SK-N-SH (cell line): ENCODE data around the gene PLA2G4E. TPM values are rescaled to one million over a fixed set of nuclear protein-coding genes. Genes with fewer than 3 reads are reported as not detected.

ENCODE experiments used
- CTCF ChIA-PET: fragments of 300-600, 350-600 bp; formaldehyde crosslinking; extraction: SDS; loops from one replicate; lab custom pipeline; 2021; lab: Yijun Ruan, JAX
- POLR2A ChIA-PET: fragments of 350-600 bp; sonication (Branson Sonifier 250); formaldehyde crosslinking; extraction: SDS; loops from one replicate; lab custom pipeline; 2020; ENCODE audit warnings: antibody characterized with exemption, inconsistent platforms; lab: Yijun Ruan, JAX
- DNase-seq: peaks from one replicate; pipeline ENCODE4 v3.0.0; 2012
- H2AFZ ChIP-seq: fragments of 200-600 bp; sonication (generic); 2 replicates; pipeline ENCODE4 v1.8.1; 2016; ENCODE audit warnings: antibody characterized with exemption, mild to moderate bottlenecking, low read depth
- H3F3A ChIP-seq: fragments of 200-600 bp; sonication (generic); replicated peaks from 2 replicates; pipeline ENCODE3; 2016; ENCODE audit warnings: antibody characterized with exemption, mild to moderate bottlenecking; ENCODE audit not compliant: insufficient read depth
- H3K27ac ChIP-seq, 2 experiments: fragments of 200-500 bp in 1 of 2; fragments of 200-600 bp in 1 of 2; sonication (Bioruptor generic) in 1 of 2; sonication (generic), shearing (Covaris generic) in 1 of 2; 2 replicates each; pipeline versions ENCODE4 v1.5.1 to v1.6.1; 2014 to 2016; ENCODE audit warnings: low read depth in 2 of 2, inconsistent platforms in 1 of 2, low read length in 1 of 2, mild to moderate bottlenecking in 1 of 2, mixed read lengths in 1 of 2
- H3K27me3 ChIP-seq: fragments of 200-600 bp; sonication (generic), shearing (Covaris generic); 2 replicates; pipeline ENCODE4 v1.6.1; 2016; ENCODE audit warnings: mixed run types; ENCODE audit not compliant: insufficient read depth
- H3K36me3 ChIP-seq, 2 experiments: fragments of 200-500 bp in 1 of 2; fragments of 200-600 bp in 1 of 2; sonication (Bioruptor generic) in 1 of 2; sonication (generic) in 1 of 2; replicated peaks in 1 of 2; 2 replicates each; pipeline versions ENCODE3 to v1.5.1; 2014 to 2016; ENCODE audit warnings: low read length in 1 of 2, mild to moderate bottlenecking in 1 of 2; ENCODE audit not compliant: insufficient read depth in 2 of 2, control insufficient read depth in 1 of 2
- H3K4me1 ChIP-seq, 2 experiments: fragments of 200-500 bp in 1 of 2; fragments of 200-600 bp in 1 of 2; sonication (Bioruptor generic) in 1 of 2; sonication (generic), shearing (Covaris generic) in 1 of 2; 2 replicates each; pipeline versions ENCODE4 v1.5.1 to v1.6.1; 2014 to 2016; ENCODE audit warnings: low read depth in 1 of 2, low read length in 1 of 2, mixed run types in 1 of 2; ENCODE audit not compliant: insufficient read depth in 2 of 2, control insufficient read depth in 1 of 2
- H3K4me2 ChIP-seq: fragments of 200-600 bp; sonication (generic), shearing (Covaris generic); 2 replicates; pipeline ENCODE4 v1.6.1; 2017; ENCODE audit warnings: mixed run types
- H3K4me3 ChIP-seq, 2 experiments: fragments of 200-500 bp in 1 of 2; fragments of 200-600 bp in 1 of 2; sonication (Bioruptor generic) in 1 of 2; sonication (generic), shearing (Covaris generic) in 1 of 2; 2 replicates each; pipeline versions ENCODE4 v1.5.1 to v1.8.1; 2014 to 2016; ENCODE audit warnings: low read depth in 2 of 2, inconsistent platforms in 1 of 2, low read length in 1 of 2, mild to moderate bottlenecking in 1 of 2, mixed read lengths in 1 of 2, moderate library complexity in 1 of 2
- H3K79me2 ChIP-seq: fragments of 200-600 bp; sonication (generic); 2 replicates; pipeline ENCODE4 v1.8.1; 2017; ENCODE audit warnings: mild to moderate bottlenecking; ENCODE audit not compliant: insufficient read depth
- H3K9ac ChIP-seq: fragments of 200-600 bp; sonication (generic); 2 replicates; pipeline ENCODE4 v1.6.1; 2017; ENCODE audit warnings: mixed run types
- H3K9me2 ChIP-seq: fragments of 200-600 bp; sonication (generic); 2 replicates; pipeline ENCODE4 v1.6.1; 2017; ENCODE audit warnings: mixed run types
- H3K9me3 ChIP-seq: fragments of 200-600 bp; sonication (generic); 2 replicates; pipeline ENCODE4 v1.6.1; 2017; ENCODE audit warnings: mixed run types, mild to moderate bottlenecking, moderate library complexity
- H4K20me1 ChIP-seq: fragments of 200-600 bp; sonication (generic); 2 replicates; pipeline ENCODE4 v1.6.1; 2017; ENCODE audit warnings: mild to moderate bottlenecking, mixed run types; ENCODE audit not compliant: insufficient read depth
- ELF1 ChIP-seq: IDR thresholded peaks from 2 replicates; pipeline ENCODE4 v1.4.0; 2012
- EZH2phosphoT487 ChIP-seq: fragments of 200-600 bp; sonication (generic); IDR thresholded peaks from 2 replicates; pipeline ENCODE4 v1.6.1; 2017; ENCODE audit warnings: low read depth, mixed run types, mild to moderate bottlenecking, antibody characterized with exemption, moderate library complexity, borderline replicate concordance
- JUND ChIP-seq: IDR thresholded peaks from 2 replicates; pipeline ENCODE4 v1.4.0; 2012
- MXI1 ChIP-seq: IDR thresholded peaks from 2 replicates; pipeline ENCODE4 v1.6.1; 2012; ENCODE audit warnings: mild to moderate bottlenecking, low read depth, low read length, improper control_type of control experiment
- NRF1 ChIP-seq: IDR thresholded peaks from 2 replicates; pipeline ENCODE4 v1.6.1; 2012; ENCODE audit warnings: low read depth, mild to moderate bottlenecking, low read length
- RCOR1 ChIP-seq: fragments of 150-350 bp; IDR thresholded peaks from 2 replicates; pipeline ENCODE4 v1.6.1; 2017; ENCODE audit warnings: antibody characterized with exemption, low read length
- TAF1 ChIP-seq: IDR thresholded peaks from 2 replicates; pipeline ENCODE4 v1.6.1; 2012; ENCODE audit warnings: low read depth, mild to moderate bottlenecking, low read length, moderate library complexity, borderline replicate concordance
- USF2 ChIP-seq: fragments of 150-350 bp; IDR thresholded peaks from 2 replicates; pipeline ENCODE4 v1.6.1; 2017; ENCODE audit warnings: antibody characterized with exemption, low read length, low read depth, borderline replicate concordance
- WGBS: methylation state at CpG from one replicate; pipeline ENCODE4 v1.1.6; 2017; ENCODE audit warnings: low lambda C conversion rate; 5-methylcytosine and 5-hydroxymethylcytosine counted together
- polyA plus RNA-seq, 3 experiments: library from polyadenylated mRNA; depleted of rRNA; stranded (reverse); fragments of >200 nt; gene quantifications; 2 replicates each; pipeline ENCODE4 v1.2.3, GENCODE V29; 2012
- TF ChIP-seq, protein P1 (sequence below): IDR thresholded peaks from 2 replicates; pipeline ENCODE4 v1.4.0; 2012; ENCODE audit warnings: low read depth, borderline replicate concordance
- TF ChIP-seq, protein P2 (sequence below): IDR thresholded peaks from 2 replicates; pipeline ENCODE4; 2012
- TF ChIP-seq, protein P3 (sequence below): IDR thresholded peaks from 2 replicates; pipeline ENCODE4 v1.4.0; 2012; ENCODE audit warnings: low read depth, borderline replicate concordance
- TF ChIP-seq, protein P4 (sequence below): IDR thresholded peaks from 2 replicates; pipeline ENCODE4 v1.6.1; 2012; ENCODE audit warnings: mild to moderate bottlenecking, low read depth, low read length, moderate library complexity

PLA2G4E gene
- polyA plus RNA-seq, 1 of the 3 experiments (the other 2 are of a cell fraction) = not detected

DNA sequence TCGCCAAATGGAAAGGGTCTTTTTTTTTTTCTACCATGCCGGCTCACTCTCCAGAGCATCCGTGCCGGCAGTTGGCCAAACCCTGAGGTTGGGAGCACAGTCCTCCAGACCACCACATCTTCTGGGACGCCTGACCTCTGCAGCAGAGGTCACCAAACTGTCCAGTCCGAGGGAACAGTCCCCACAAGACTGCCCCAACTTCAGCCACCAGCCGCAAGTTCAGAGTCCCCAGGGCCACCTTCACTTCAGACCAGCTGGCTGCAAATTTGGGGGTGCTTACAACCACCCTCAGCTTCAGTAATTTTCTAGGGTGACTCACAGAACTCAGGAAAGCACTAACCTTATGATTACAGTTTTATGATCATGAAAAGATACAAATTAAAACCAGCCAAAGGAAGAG is 44.6 kb upstream of the PLA2G4E start:
- TF ChIP-seq USF2 = no peak
- no peak for TF ChIP-seq JUND
- TF ChIP-seq, protein P1, sequence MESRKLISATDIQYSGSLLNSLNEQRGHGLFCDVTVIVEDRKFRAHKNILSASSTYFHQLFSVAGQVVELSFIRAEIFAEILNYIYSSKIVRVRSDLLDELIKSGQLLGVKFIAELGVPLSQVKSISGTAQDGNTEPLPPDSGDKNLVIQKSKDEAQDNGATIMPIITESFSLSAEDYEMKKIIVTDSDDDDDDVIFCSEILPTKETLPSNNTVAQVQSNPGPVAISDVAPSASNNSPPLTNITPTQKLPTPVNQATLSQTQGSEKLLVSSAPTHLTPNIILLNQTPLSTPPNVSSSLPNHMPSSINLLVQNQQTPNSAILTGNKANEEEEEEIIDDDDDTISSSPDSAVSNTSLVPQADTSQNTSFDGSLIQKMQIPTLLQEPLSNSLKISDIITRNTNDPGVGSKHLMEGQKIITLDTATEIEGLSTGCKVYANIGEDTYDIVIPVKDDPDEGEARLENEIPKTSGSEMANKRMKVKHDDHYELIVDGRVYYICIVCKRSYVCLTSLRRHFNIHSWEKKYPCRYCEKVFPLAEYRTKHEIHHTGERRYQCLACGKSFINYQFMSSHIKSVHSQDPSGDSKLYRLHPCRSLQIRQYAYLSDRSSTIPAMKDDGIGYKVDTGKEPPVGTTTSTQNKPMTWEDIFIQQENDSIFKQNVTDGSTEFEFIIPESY = no peak
- TF ChIP-seq EZH2phosphoT487 = no peak
- no peak for TF ChIP-seq ELF1
- no peak for TF ChIP-seq RCOR1
- no peak for TF ChIP-seq MXI1
- TF ChIP-seq TAF1 = no peak
- TF ChIP-seq, protein P2, sequence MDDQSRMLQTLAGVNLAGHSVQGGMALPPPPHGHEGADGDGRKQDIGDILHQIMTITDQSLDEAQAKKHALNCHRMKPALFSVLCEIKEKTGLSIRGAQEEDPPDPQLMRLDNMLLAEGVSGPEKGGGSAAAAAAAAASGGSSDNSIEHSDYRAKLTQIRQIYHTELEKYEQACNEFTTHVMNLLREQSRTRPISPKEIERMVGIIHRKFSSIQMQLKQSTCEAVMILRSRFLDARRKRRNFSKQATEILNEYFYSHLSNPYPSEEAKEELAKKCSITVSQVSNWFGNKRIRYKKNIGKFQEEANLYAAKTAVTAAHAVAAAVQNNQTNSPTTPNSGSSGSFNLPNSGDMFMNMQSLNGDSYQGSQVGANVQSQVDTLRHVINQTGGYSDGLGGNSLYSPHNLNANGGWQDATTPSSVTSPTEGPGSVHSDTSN = no peak
- no peak for TF ChIP-seq NRF1
- TF ChIP-seq, protein P3, sequence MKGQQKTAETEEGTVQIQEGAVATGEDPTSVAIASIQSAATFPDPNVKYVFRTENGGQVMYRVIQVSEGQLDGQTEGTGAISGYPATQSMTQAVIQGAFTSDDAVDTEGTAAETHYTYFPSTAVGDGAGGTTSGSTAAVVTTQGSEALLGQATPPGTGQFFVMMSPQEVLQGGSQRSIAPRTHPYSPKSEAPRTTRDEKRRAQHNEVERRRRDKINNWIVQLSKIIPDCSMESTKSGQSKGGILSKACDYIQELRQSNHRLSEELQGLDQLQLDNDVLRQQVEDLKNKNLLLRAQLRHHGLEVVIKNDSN = no peak
- TF ChIP-seq, protein P4, sequence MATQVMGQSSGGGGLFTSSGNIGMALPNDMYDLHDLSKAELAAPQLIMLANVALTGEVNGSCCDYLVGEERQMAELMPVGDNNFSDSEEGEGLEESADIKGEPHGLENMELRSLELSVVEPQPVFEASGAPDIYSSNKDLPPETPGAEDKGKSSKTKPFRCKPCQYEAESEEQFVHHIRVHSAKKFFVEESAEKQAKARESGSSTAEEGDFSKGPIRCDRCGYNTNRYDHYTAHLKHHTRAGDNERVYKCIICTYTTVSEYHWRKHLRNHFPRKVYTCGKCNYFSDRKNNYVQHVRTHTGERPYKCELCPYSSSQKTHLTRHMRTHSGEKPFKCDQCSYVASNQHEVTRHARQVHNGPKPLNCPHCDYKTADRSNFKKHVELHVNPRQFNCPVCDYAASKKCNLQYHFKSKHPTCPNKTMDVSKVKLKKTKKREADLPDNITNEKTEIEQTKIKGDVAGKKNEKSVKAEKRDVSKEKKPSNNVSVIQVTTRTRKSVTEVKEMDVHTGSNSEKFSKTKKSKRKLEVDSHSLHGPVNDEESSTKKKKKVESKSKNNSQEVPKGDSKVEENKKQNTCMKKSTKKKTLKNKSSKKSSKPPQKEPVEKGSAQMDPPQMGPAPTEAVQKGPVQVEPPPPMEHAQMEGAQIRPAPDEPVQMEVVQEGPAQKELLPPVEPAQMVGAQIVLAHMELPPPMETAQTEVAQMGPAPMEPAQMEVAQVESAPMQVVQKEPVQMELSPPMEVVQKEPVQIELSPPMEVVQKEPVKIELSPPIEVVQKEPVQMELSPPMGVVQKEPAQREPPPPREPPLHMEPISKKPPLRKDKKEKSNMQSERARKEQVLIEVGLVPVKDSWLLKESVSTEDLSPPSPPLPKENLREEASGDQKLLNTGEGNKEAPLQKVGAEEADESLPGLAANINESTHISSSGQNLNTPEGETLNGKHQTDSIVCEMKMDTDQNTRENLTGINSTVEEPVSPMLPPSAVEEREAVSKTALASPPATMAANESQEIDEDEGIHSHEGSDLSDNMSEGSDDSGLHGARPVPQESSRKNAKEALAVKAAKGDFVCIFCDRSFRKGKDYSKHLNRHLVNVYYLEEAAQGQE = no peak
- TF ChIP-seq, all 33 proteins: peak for 0
- Histone ChIP-seq H3K4me1 (peaks cover 0 to 18% of the 10 kb centered on the region in 2 experiments; a peak in 1 of 4 replicates), H3K4me3 (no peak overlapping the region), H3K9me2 (no peaks in the 10 kb centered on the region), H4K20me1 (no peaks in the 10 kb centered on the region), H3K4me2 (no peak overlapping the region), H3K79me2 (no peaks in the 10 kb centered on the region), H3K27ac (0 out of 4 replicates have a peak overlapping the region, but pooled peaks of 1 of the 2 experiments have one; percentile 36), H3K9ac (no peak overlapping the region), H2AFZ (no peak overlapping the region), H3K36me3 (no peaks in the 10 kb centered on the region), H3K27me3 (no peaks in the 10 kb centered on the region), H3F3A (no peaks in the 10 kb centered on the region), H3K9me3 (no peaks in the 10 kb centered on the region)
- 48% methylated on average over 6 of the region's 7 CpGs for WGBS
- no peak for DNase-seq
- ChIA-PET POLR2A (no interaction called here), CTCF (interaction anchor here (0.7 to 17.2 kb wide), 13 partner anchors 9 to 406 kb away, joined by 3 to 293 read pairs (median 5); no protein-coding TSS in a partner anchor)
